Right lobe of liver (tissue), 4 donors: ENCODE data around the gene GALNT7.

Experiments used
- POLR2A ChIP-seq: fragments of 450-650 bp; IDR thresholded peaks from one replicate; pipeline ENCODE4 v1.6.1; 2017; ENCODE audit warnings: antibody characterized with exemption, mild to moderate bottlenecking
- TF ChIP-seq, protein P1 (sequence below), 4 donors: fragments of 200-600 bp in 3 of 4; fragments of 450-650 bp in 1 of 4; IDR thresholded peaks; one replicate each; pipeline versions ENCODE4 v1.5.1 to v1.8.0; 2016 to 2022; ENCODE audit warnings: antibody characterized with exemption in 4 of 4, mild to moderate bottlenecking in 2 of 4
- donor health status: DM: no; HTN: no; CAD: no.
- donor health status: DM: no; HTN: no; CAD: no.
- donor health status: DM: no; HTN: yes; CAD: no.

DNA sequence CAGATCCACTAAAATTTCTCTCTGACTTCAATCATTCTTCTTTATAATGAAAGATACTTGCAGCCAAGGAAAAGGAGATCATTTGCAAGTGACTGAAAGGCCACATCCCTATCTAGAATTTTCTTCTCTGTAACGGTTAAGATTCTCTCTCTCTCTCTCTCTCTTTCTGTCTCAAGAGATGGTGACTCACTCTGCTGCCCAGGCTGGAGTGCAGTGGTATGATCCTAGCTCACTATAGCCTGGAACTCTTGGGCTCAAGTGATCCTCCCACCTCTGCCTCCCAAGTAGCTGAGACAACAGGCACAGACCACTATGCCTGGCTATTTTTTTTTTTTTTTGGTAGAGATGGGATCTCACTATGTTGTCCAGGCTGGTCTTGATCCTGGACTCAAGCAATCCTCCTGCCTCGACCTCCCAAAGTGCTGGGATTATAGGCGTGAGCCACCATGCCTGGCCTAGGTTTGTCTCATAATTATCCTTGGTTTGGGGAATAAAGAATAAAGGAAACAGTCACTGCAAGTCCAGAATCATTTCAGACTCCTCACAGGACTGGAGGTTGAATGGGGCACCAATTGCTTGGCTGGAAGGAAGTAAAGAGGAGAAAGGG, 33.3 kb upstream of the GALNT7 start:
- TF ChIP-seq, protein P1, sequence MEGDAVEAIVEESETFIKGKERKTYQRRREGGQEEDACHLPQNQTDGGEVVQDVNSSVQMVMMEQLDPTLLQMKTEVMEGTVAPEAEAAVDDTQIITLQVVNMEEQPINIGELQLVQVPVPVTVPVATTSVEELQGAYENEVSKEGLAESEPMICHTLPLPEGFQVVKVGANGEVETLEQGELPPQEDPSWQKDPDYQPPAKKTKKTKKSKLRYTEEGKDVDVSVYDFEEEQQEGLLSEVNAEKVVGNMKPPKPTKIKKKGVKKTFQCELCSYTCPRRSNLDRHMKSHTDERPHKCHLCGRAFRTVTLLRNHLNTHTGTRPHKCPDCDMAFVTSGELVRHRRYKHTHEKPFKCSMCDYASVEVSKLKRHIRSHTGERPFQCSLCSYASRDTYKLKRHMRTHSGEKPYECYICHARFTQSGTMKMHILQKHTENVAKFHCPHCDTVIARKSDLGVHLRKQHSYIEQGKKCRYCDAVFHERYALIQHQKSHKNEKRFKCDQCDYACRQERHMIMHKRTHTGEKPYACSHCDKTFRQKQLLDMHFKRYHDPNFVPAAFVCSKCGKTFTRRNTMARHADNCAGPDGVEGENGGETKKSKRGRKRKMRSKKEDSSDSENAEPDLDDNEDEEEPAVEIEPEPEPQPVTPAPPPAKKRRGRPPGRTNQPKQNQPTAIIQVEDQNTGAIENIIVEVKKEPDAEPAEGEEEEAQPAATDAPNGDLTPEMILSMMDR (IDR thresholded peaks at IDR 0.05): no peak
- TF ChIP-seq POLR2A: no peak
